HG03354 (cell line): ENCODE results near the gene TMPRSS2.

Experiments used
- ATAC-seq: cut with Tn5 transposase; IDR thresholded peaks from one replicate; pipeline ENCODE4 v1.9.1; 2021; ENCODE audit warnings: mild to moderate bottlenecking; ENCODE audit not compliant: unreplicated experiment, poor library complexity, severe bottlenecking

The TMPRSS2 gene

GRCh38 chr21:41458121-41458520 lies 49.8 kb downstream of the TMPRSS2 start:
- ATAC-seq: no peak

DNA sequence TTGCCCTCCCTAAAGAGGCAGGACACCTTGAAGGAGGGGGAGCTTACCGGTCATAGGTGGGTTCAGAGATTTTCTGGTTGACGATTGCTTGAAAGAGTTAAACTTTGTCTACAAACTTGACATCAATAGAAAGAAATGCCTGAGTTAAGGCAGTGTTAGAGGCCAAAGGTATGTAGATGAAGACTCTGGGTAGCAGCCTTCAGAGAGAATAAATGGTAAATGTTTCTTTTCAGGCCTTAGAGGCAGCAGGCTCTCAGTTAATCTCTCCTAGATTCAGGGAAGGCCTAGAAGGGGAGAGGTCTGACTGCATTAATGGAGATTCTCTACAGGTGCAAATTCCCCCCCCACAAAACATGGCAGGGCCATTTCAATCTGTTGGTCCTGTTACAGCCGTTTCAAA lies 54.2 kb downstream of the TMPRSS2 start:
- ATAC-seq: no peak

DNA sequence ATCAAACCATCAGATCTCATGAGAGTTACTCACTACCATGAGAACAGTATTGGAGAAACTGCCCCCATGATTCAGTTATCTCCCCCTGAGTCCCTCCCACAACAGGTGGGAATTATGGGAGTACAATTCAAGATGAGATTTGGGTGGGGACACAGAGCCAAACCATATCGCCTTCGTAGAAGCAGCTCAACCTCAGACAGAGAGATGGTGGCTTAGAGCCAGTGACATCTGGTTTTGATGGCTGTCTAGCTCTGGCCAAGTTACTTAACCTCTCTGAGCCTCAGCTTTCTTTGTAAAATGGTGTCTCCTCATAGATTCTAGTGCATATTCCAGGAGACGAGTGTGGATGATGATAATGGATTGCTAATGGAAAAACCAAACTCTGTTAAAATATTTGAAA lies 54.8 kb downstream of the TMPRSS2 start:
- ATAC-seq: no peak

- no peak for ATAC-seq
Observed at GRCh38 chr21:41451753-41452676, 55.9 kb downstream of the TMPRSS2 start.

- ATAC-seq: no peak
Observed at GRCh38 chr21:41449613-41450012, 58.3 kb downstream of the TMPRSS2 start.

GRCh38 chr21:41447356-41447755 lies 60.6 kb downstream of the TMPRSS2 start:
- ATAC-seq: no peak

GRCh38 chr21:41446586-41446985 lies 61.4 kb downstream of the TMPRSS2 start:
- no peak for ATAC-seq

DNA sequence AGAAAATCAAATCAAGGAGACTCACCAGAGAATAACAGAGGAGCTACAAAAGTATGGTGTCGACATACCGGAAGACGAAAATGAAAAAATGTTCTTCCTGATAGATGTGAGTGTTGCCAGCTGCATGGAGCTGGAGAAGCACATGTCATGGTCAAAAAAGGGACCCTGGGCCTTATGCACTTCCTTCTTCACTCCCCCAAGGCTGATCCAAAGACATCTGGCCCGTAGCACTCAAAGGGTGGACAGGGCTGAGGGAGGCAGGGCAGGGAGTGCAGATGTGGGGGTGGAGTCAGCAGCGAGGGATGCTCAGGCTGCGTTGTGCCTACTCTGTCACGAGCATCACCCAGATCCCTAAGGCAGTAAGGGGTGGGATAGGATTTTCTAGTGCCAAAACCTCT lies 62.5 kb downstream of the TMPRSS2 start:
- ATAC-seq: no peak

DNA sequence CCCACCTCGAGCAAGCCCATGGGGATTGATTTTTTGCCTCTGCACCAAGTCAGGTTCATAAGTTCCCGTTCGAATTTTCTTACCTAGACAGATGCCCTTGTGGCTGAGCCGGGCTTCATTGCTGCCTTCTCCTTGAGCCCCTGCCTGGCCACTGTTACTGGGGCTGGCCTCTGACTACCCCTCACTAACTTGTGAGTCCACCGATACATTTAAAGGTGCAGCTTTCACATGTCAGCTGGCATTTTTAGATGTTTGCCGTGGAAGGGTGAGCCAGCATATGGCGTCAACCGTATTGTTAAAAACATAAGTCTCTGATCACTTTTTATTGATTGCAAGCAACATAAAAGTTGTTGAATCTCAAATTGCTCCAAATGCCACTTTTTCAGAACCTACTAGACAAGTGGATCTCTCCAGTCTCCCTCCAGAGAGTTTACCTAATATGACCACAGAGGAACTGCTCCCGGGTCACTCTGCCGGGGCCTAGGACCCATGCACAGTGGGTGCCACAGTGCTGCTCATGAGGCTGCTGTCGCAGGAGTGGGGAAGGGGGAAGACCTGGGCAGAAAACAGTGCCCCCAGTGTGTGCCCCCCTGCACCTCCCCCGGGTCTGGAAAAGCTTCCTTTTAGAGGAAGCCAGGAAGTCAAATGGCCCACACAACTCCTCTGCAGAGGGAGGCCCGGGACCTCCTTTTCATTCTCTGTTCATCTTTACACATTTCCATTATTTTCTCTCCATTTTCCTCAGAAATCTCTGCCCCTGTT lies 63.1 kb downstream of the TMPRSS2 start:
- ATAC-seq: no peak

DNA sequence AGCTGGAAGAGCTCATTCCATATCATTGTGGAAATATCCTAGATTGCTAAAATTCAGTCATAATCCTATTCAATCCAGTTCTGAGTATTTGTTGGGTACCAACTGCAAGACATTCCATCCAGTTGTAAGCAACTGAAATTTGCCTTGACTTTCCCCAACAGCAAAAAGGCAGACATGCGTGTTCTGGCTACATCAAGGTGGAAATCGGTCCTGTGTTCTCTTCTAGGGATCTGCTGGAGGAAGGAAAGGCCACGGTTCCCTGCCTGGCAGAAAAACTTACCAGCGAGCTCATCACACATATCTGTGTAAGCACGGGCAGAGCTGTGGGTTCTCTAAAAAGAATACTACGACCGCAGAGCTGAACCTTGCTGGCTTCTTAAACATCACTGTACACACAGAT lies 64.4 kb downstream of the TMPRSS2 start:
- ATAC-seq: no peak

DNA sequence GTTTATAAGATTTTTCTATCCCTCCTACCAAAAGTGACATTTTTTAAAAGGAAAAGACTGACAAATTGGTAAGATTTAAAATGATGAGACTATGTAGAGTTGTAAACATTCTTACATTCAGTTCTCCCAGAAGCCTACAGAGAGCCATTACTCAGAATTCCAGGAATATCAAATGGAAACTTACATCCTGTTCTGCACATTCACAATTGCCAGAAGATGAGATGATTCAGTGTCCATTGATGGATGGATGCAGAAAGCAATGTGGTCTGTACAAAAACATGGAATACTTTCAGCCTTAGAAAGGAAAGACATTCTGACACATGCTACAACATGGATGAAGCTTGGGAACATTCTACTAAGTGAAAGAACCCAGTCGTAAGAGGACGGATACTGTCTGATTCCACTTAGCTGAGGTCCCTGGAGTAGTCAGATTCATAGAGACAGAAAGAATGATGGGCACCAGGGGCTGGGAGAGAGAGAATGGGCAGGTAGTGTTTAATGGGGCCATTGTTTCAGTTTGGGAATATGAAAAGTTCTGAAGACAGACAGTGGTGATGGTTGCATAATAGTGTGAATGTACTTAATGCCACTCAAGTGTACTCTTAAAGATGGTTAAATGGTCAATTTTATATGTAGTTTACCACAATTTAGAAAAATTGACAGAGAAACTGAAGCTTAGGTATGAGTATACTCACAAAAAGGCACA lies 65.3 kb downstream of the TMPRSS2 start:
- no peak for ATAC-seq

- no peak for ATAC-seq
Observed at GRCh38 chr21:41441546-41441945, 66.4 kb downstream of the TMPRSS2 start.

DNA sequence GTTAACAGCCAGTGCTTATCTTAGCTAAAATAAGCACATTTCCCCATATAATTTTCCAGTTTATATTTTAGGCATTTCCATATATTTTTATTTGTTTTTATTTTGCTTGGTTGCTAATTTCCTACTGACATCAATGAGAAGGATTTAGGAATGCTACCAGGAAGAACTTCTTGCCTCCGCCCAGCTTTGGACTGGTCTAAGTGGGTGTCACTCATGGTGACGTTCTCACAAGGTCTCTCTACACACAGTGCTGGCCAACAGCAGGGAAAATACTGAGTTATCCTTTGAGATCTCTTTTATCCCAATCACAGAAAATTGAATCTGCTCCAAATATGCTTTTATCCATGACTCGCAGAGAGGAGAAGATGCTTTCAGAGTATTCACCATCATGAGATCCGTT lies 68.7 kb downstream of the TMPRSS2 start:
- ATAC-seq: no peak

DNA sequence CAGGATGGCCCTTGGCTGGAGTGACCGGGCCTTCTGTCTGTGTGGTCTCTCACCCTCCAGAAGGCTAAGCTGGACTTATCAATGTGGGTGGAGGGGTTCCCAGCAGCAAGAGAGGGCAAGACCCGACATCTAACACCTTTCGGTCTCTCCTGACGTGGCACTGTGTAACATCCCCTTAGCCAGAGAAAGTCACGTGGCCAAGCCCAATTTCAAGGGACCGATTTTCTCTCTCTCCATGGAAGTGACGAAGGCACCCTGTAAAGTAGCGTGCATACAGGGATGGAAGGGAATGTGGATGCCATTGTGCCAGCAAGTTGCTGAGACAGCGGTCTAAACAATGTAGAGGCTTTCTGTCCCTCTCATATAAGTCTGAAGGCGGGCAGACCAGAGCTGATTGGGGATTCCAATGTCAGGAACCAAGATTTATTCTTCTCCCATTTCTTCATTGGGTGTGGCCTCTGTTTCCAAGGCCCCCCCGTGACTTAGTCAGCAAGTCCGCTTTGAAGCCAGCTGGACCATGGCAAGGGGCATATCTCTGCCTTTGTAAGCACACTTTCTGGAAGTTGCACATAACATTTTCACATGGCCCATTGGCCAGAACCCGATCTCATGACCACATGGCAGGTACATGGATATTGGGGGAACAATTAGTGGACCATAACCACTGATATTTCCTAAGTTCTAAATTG lies 69.4 kb downstream of the TMPRSS2 start:
- no peak for ATAC-seq

GRCh38 chr21:41437729-41438128 lies 70.2 kb downstream of the TMPRSS2 start:
- ATAC-seq: no peak

DNA sequence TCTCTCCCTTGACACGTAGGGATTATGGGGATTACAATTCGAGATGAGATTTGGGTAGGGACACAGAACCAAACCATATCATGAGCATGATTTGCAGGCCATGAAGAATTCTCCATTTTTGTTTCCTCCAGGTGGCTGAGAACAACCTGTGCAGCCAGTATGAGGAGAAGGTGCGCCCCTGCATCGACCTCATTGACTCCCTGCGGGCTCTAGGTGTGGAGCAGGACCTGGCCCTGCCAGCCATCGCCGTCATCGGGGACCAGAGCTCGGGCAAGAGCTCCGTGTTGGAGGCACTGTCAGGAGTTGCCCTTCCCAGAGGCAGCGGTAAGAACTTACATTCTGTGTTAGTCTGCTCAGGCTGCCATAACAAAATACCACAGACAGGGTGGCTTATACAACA lies 72.3 kb downstream of the TMPRSS2 start:
- ATAC-seq: no peak

DNA sequence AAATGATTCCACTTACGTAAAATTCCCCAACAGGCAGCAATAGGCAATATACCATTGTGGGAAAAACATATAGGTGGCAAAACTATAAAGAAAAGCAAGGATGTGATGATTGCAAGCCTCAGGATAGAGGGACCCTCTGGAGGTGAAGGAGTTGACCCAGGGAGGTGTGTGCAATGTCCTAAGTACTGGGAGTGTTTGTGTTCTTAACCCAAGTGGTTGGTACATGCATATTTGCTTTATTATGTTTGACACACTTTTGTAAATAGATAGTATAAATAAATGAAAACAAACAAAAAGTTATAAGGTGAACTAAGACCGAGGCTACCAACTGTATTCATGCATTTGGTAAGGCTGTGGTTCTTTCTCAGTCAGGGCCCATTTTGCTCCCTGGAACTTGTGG lies 74.4 kb downstream of the TMPRSS2 start:
- no peak for ATAC-seq

DNA sequence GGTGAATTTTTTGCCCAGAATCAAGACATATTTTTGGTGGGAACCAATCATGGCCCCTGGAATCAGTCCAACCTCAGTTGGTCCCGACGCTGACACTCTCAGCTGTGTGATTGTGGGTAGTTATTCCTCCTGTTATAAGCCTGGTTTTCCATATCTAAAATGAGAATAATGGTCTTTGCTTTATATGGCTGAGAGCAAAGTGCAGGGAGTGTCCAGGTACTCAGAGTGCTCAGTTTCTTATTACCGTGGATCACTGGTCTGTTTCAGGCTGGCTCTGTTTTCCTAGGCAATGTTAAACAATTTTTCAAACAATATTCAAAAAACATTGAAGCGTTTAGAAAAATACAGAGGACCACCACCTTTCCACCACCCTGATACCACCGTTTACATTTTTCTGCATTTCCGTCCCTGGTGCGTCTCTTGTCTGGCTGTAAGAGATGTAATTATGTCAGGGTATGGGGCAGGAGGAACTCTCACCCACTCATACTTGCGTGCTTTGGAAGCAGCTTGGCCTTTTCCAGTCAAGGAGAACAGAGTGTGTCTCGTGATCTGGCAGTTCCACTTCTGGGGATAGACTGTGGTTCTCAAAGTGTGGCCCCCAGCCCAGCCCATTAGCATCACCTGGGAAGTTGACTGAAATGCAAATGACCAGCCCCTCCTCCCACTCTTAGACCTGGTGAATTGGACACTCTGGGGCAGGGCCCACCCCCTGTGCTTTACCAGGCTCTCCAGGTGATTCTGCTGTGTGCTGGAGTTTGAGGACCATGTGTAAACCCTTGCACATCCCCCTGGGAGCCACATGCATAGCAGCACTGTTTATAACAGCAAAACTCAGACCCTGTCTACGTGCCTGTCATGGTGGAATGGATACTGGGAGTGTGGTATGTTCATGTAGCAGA lies 75.1 kb downstream of the TMPRSS2 start:
- no peak for ATAC-seq
